K562 (cell line): ENCODE results near the gene TRMU. TPM values are rescaled to one million over a fixed set of nuclear protein-coding genes. Genes with fewer than 3 reads are reported as not detected.

Experiments used
- ATAC-seq: fragments of 200-7000 bp; cut with Tn5 transposase; 3 replicates; pipeline ENCODE4 v1.9.1; 2020; ENCODE audit warnings: moderate library complexity
- BruUV-seq: library from RNA; stranded (reverse); fragments of 400-500 nt; replicated peaks from 2 replicates; lab custom pipeline; 2021; lab: Mats Ljungman, UMichigan
- CTCF ChIA-PET: fragments of 300-600 bp; formaldehyde crosslinking; extraction: SDS; loops from one replicate; lab custom pipeline; 2021; ENCODE audit warnings: low intra/inter-chr PET ratio; lab: Yijun Ruan, JAX
- POLR2A ChIA-PET: fragments of 300-600, 350-650 bp; sonication (Branson Sonifier 250); formaldehyde crosslinking; extraction: SDS; loops from one replicate; lab custom pipeline; 2021; ENCODE audit warnings: antibody characterized with exemption, inconsistent platforms; lab: Yijun Ruan, JAX
- DNase-seq, 4 experiments: peaks; one replicate each; pipeline versions ENCODE4 v3.0.0 to v3.0.0-alpha.2; 2011 to 2018; ENCODE audit warnings: low spot score in 3 of 4, mixed read lengths in 3 of 4; ENCODE audit errors: extremely low read depth in 1 of 4
- FAIRE-seq: peaks from 2 replicates; lab custom pipeline; 2011; peaks lifted over from hg19 to GRCh38; lab: Jason Lieb, UNC
- H2AFZ ChIP-seq: 2 replicates; pipeline ENCODE4 v1.6.0; 2011; ENCODE audit warnings: low read depth, low read length, control low read depth, inconsistent platforms
- H3K27ac ChIP-seq: fragments of 200-600 bp; 3 replicates; pipeline ENCODE4 v1.8.0; 2011; ENCODE audit warnings: low read depth, mild to moderate bottlenecking, control low read depth, inconsistent platforms, low read length, moderate library complexity, mixed read lengths; ENCODE audit errors: extremely low read depth
- H3K27me3 ChIP-seq, 2 experiments: fragments of 300-600 bp in 1 of 2; 2 replicates in 1 of 2; 3 replicates in 1 of 2; pipeline versions ENCODE4 v1.6.0 to v1.8.0; 2011; ENCODE audit warnings: inconsistent platforms in 2 of 2, low read length in 2 of 2, mild to moderate bottlenecking in 1 of 2, mixed read lengths in 1 of 2, moderate library complexity in 1 of 2; ENCODE audit not compliant: control insufficient read depth in 2 of 2, insufficient read depth in 2 of 2
- H3K36me3 ChIP-seq: fragments of 300-600 bp; 3 replicates; pipeline ENCODE4 v1.8.0; 2011; ENCODE audit warnings: mild to moderate bottlenecking, low read length, inconsistent platforms; ENCODE audit not compliant: control insufficient read depth, insufficient read depth
- H3K4me1 ChIP-seq, 2 experiments: fragments of 200-600 bp in 1 of 2; replicated peaks in 1 of 2; 2 replicates in 1 of 2; 3 replicates in 1 of 2; pipeline versions ENCODE4 v1.5.1 to v1.8.0; 2011; ENCODE audit warnings: inconsistent platforms in 2 of 2, low read length in 2 of 2, mild to moderate bottlenecking in 1 of 2, mixed read lengths in 1 of 2, moderate library complexity in 1 of 2; ENCODE audit not compliant: control insufficient read depth in 2 of 2, insufficient read depth in 2 of 2
- H3K4me2 ChIP-seq: 2 replicates; pipeline ENCODE4 v1.6.1; 2011; ENCODE audit warnings: low read length, control low read depth, inconsistent platforms, mixed read lengths; ENCODE audit not compliant: insufficient read depth
- H3K4me3 ChIP-seq: fragments of 200-600 bp; sonication (generic), shearing (Covaris generic); 2 replicates; pipeline ENCODE4 v1.5.1; 2016; ENCODE audit warnings: control low read depth, inconsistent platforms
- H3K79me2 ChIP-seq: fragments of 200-600 bp; 3 replicates; pipeline ENCODE4 v1.8.0; 2011; ENCODE audit warnings: low read length, inconsistent platforms; ENCODE audit not compliant: control insufficient read depth, insufficient read depth
- H3K9ac ChIP-seq, 2 experiments: 2 replicates each; pipeline versions ENCODE4 v1.6.0 to v1.6.1; 2011; ENCODE audit warnings: low read depth in 2 of 2, low read length in 2 of 2, control low read depth in 1 of 2, inconsistent platforms in 1 of 2, mild to moderate bottlenecking in 1 of 2, mixed read lengths in 1 of 2; ENCODE audit not compliant: insufficient read depth in 1 of 2
- H3K9me1 ChIP-seq: one replicate; pipeline ENCODE4 v1.6.0; 2011; ENCODE audit warnings: inconsistent platforms, mild to moderate bottlenecking, low read length, moderate library complexity; ENCODE audit not compliant: control insufficient read depth, insufficient read depth
- H3K9me3 ChIP-seq: replicated peaks from 2 replicates; pipeline ENCODE4 v1.5.1; 2011; ENCODE audit warnings: low read depth, low read length, inconsistent platforms; ENCODE audit not compliant: control insufficient read depth, insufficient read depth
- H4K20me1 ChIP-seq: replicated peaks from 2 replicates; pipeline ENCODE4 v1.6.1; 2011; ENCODE audit warnings: low read length, inconsistent platforms, mixed read lengths; ENCODE audit not compliant: control insufficient read depth, insufficient read depth
- CBX2 ChIP-seq: fragments of 200-600 bp; sonication (generic); IDR thresholded peaks from one replicate; pipeline ENCODE4 v1.6.1; 2012; ENCODE audit warnings: mild to moderate bottlenecking, low read length, inconsistent platforms; ENCODE audit not compliant: insufficient read depth, poor library complexity, severe bottlenecking
- CHAMP1 ChIP-seq: fragments of 450-650 bp; IDR thresholded peaks from 2 replicates; pipeline ENCODE4 v1.6.1; 2016; ENCODE audit warnings: mild to moderate bottlenecking
- DACH1 ChIP-seq: fragments of 450-650 bp; IDR thresholded peaks from 2 replicates; pipeline ENCODE4 v1.6.1; 2018; ENCODE audit not compliant: partially characterized antibody
- DPF2 ChIP-seq: fragments of 450-650 bp; IDR thresholded peaks from 2 replicates; pipeline ENCODE4 v1.6.1; 2016
- HNRNPUL1 ChIP-seq: fragments of 200-400 bp; formaldehyde crosslinking; IDR thresholded peaks from 2 replicates; pipeline ENCODE4 v1.6.1; 2017; ENCODE audit warnings: low read length
- IRF9 ChIP-seq: fragments of 450-650 bp; IDR thresholded peaks from 2 replicates; pipeline ENCODE4 v1.6.1; 2016; ENCODE audit warnings: missing biosample characterization, missing genetic modification characterization
- MLLT1 ChIP-seq, 2 experiments: fragments of 450-650 bp; IDR thresholded peaks; 2 replicates each; pipeline ENCODE4 v1.6.1; 2016
- NFXL1 ChIP-seq: fragments of 450-650 bp; formaldehyde crosslinking; IDR thresholded peaks from 2 replicates; pipeline ENCODE4 v1.4.0; 2021; ENCODE audit warnings: mild to moderate bottlenecking
- POLR2H ChIP-seq: IDR thresholded peaks from 2 replicates; pipeline ENCODE4 v1.6.1; 2016; ENCODE audit warnings: missing genetic modification characterization, low read depth, mild to moderate bottlenecking, control low read depth, missing compliant biosample characterization, moderate library complexity
- SMAD1 ChIP-seq: fragments of 150-350 bp; IDR thresholded peaks from 2 replicates; pipeline ENCODE4 v1.6.1; 2014; ENCODE audit warnings: low read length, low read depth; ENCODE audit not compliant: partially characterized antibody
- SREBF2 ChIP-seq: sonication (generic); formaldehyde crosslinking; IDR thresholded peaks from 2 replicates; pipeline ENCODE4 v1.4.0; 2020; ENCODE audit warnings: mild to moderate bottlenecking, missing genetic modification reagents
- TAF15 ChIP-seq: fragments of 200-400 bp; formaldehyde crosslinking; IDR thresholded peaks from 2 replicates; pipeline ENCODE4 v1.6.1; 2017; ENCODE audit warnings: mild to moderate bottlenecking, low read depth, low read length, moderate library complexity
- TRIM28 ChIP-seq: fragments of 450-650 bp; IDR thresholded peaks from 2 replicates; pipeline ENCODE4 v1.6.1; 2017
- ZSCAN32 ChIP-seq: fragments of 450-650 bp; formaldehyde crosslinking; IDR thresholded peaks from 2 replicates; pipeline ENCODE4 v1.4.0; 2020; ENCODE audit warnings: mild to moderate bottlenecking, moderate library complexity
- WGBS: fragments of 100-300 bp; shearing (Covaris generic); methylation state at CpG from one replicate; pipeline ENCODE4 v1.1.6; 2016; ENCODE audit warnings: low coverage, mixed read lengths; ENCODE audit not compliant: insufficient coverage; ENCODE audit errors: missing lambda C conversion rate; 5-methylcytosine and 5-hydroxymethylcytosine counted together
- in situ Hi-C: fragments of 300-500 bp; cut with MboI; formaldehyde crosslinking; loops from 4 replicates; pipeline ENCODE4 v1.15.0; 2018; ENCODE audit warnings: inconsistent platforms, mixed read lengths
- intact Hi-C: fragments of 100-400 bp; cut with micrococcal nuclease; formaldehyde crosslinking; loops from 2 replicates; pipeline ENCODE4 v1.14.2; 2022
- polyA plus RNA-seq, 8 experiments: library from polyadenylated mRNA; depleted of rRNA in 4 of 8; stranded (reverse) in 5 of 8; unstranded in 3 of 8; fragments of >200 nt; fragmentation: Nextera tagmentation in 2 of 8; fragmentation: Illumina TruSeq in 1 of 8; extraction: Ambion mirVana in 2 of 8; extraction: Trizol in 1 of 8; gene quantifications; 2 replicates each; pipeline versions ENCODE4 v1.2.1 to v1.2.3, GENCODE V29; 2011 to 2014; ENCODE audit warnings: inconsistent platforms in 1 of 8, missing spikeins in 1 of 8
- total RNA-seq, 7 experiments: library from RNA; depleted of rRNA in 6 of 7; stranded (reverse); fragments of >200 nt in 6 of 7; fragmentation: Illumina TruSeq in 2 of 7; extraction: Trizol in 2 of 7; gene quantifications; 2 replicates each; pipeline versions ENCODE4 v1.2.1 to v1.2.3, GENCODE V29; 2011 to 2021; ENCODE audit warnings: low replicate concordance in 1 of 7

TRMU gene
- total and polyA plus RNA-seq, 9 of the 15 experiments (the other 6 are each of a cell fraction or from before 2014, with no cell fraction given): 2.3 to 49.9 (median 35.3) TPM

- Histone ChIP-seq H3K9me3 (no peaks in the 10 kb centered on the region), H3K4me2 (no peak overlapping the region), H4K20me1 (no peaks in the 10 kb centered on the region), H3K27me3 (peaks cover 5 to 23% of the 10 kb centered on the region in 2 experiments; a peak in 4 of 5 replicates), H3K4me1 (peaks cover 0 to 20% of the 10 kb centered on the region in 2 experiments; a peak in 2 of 5 replicates), H3K27ac (no peak overlapping the region), H3K9ac (no peak overlapping the region), H3K79me2 (no peaks in the 10 kb centered on the region), H3K9me1 (no peaks in the 10 kb centered on the region), H3K4me3 (no peak overlapping the region), H3K36me3 (peaks cover 9% of the 10 kb centered on the region; the same call in 1 of the 3 replicates), H2AFZ (no peak overlapping the region)
- BruUV-seq: no TSS peak
- no peak for DNase-seq
- WGBS: 19% methylated on average over 5 of the region's 5 CpGs
- no peak for FAIRE-seq
- no peak for ATAC-seq
- intact Hi-C loops (no loop called here), in situ Hi-C loops (no loop called here)
- ChIA-PET CTCF (no interaction called here), POLR2A (no interaction called here)
- TF ChIP-seq ZSCAN32 (CRISPR knock-in tag) (no peak), CHAMP1 (no peak), SREBF2 (CRISPR knock-in tag) (no peak), TRIM28 (no peak), DPF2 (no peak), POLR2H (tag) (no peak), CBX2 (no peak), NFXL1 (no peak), MLLT1 (IDR thresholded peaks at IDR 0.05) (no peak), HNRNPUL1 (no peak), SMAD1 (no peak), DACH1 (no peak), IRF9 (tag) (no peak), TAF15 (no peak)
These were observed 24.6 kb downstream of the TRMU start for GRCh38 chr22:46360097-46360496.
